ENCODE results near the gene THAP2. TPM values are rescaled to one million over a fixed set of nuclear protein-coding genes. Genes with fewer than 3 reads are reported as not detected.

THAP2 gene
- total RNA-seq, 1 experiment from 2014 or later, result 3.7 TPM

DNA sequence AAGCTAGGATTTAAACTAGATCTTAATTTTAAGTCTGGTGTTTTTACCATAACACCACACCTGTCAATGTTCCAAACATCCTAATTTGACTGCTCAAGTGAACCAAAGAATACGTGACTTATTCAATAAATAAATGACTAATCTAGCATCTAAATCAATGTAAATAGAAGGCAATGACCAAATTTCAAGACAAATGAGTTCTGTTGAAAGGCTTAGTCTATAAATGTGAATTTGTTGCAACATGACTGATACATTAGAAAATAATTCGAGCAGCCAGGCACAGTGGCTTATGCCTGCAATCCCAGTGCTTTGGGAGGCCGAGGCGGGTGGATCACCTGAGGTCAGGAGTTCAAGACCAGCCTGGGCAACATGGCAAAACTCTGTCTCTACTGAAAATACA, 15.6 kb upstream of the THAP2 start:
- H3K9me3 ChIP-seq (ENCODE audit: control insufficient read depth, insufficient read depth, low read depth, low read length), result no peaks in the 10 kb centered on the region
- in situ Hi-C loops (cut with HindIII; ENCODE audit: low pct_unique_long_range_greater_than_20kb, low sequenced_read_pairs) (no loop called here), intact Hi-C loops (cut with micrococcal nuclease; ENCODE audit: unreplicated experiment) (no loop called here)
- ATAC-seq, result no peak
- H3K4me1 ChIP-seq (ENCODE audit: control insufficient read depth, insufficient read depth, low read length), result no peaks in the 10 kb centered on the region
- CTCF ChIA-PET, result interaction anchor here (0.7 kb wide), 1 partner anchor 100 kb away, joined by 11 read pairs; no protein-coding TSS in a partner anchor
- no peak for DNase-seq (ENCODE audit: low read depth, low spot score)
- POLR2A ChIA-PET, result no interaction called here
- BruUV-seq (replicated peaks), result no TSS peak
- no peak for TF ChIP-seq TCF7L2 (IDR thresholded peaks at IDR 0.05; ENCODE audit: low read depth, low read length)
- TF ChIP-seq POLR2AphosphoS5 (IDR thresholded peaks at IDR 0.05; ENCODE audit: low read depth, low read length), result no peak
- TF ChIP-seq, protein P1, sequence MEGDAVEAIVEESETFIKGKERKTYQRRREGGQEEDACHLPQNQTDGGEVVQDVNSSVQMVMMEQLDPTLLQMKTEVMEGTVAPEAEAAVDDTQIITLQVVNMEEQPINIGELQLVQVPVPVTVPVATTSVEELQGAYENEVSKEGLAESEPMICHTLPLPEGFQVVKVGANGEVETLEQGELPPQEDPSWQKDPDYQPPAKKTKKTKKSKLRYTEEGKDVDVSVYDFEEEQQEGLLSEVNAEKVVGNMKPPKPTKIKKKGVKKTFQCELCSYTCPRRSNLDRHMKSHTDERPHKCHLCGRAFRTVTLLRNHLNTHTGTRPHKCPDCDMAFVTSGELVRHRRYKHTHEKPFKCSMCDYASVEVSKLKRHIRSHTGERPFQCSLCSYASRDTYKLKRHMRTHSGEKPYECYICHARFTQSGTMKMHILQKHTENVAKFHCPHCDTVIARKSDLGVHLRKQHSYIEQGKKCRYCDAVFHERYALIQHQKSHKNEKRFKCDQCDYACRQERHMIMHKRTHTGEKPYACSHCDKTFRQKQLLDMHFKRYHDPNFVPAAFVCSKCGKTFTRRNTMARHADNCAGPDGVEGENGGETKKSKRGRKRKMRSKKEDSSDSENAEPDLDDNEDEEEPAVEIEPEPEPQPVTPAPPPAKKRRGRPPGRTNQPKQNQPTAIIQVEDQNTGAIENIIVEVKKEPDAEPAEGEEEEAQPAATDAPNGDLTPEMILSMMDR (IDR thresholded peaks at IDR 0.05), result no peak
- TF ChIP-seq SIN3A (IDR thresholded peaks at IDR 0.05; ENCODE audit: borderline replicate concordance, insufficient read depth, low read depth, low read length), result no peak
- TF ChIP-seq, protein P2, sequence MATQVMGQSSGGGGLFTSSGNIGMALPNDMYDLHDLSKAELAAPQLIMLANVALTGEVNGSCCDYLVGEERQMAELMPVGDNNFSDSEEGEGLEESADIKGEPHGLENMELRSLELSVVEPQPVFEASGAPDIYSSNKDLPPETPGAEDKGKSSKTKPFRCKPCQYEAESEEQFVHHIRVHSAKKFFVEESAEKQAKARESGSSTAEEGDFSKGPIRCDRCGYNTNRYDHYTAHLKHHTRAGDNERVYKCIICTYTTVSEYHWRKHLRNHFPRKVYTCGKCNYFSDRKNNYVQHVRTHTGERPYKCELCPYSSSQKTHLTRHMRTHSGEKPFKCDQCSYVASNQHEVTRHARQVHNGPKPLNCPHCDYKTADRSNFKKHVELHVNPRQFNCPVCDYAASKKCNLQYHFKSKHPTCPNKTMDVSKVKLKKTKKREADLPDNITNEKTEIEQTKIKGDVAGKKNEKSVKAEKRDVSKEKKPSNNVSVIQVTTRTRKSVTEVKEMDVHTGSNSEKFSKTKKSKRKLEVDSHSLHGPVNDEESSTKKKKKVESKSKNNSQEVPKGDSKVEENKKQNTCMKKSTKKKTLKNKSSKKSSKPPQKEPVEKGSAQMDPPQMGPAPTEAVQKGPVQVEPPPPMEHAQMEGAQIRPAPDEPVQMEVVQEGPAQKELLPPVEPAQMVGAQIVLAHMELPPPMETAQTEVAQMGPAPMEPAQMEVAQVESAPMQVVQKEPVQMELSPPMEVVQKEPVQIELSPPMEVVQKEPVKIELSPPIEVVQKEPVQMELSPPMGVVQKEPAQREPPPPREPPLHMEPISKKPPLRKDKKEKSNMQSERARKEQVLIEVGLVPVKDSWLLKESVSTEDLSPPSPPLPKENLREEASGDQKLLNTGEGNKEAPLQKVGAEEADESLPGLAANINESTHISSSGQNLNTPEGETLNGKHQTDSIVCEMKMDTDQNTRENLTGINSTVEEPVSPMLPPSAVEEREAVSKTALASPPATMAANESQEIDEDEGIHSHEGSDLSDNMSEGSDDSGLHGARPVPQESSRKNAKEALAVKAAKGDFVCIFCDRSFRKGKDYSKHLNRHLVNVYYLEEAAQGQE (IDR thresholded peaks at IDR 0.05; ENCODE audit: insufficient read depth in 1 of 2, low read depth in 2 of 2, low read length in 1 of 2), result no peak
- H3K27ac ChIP-seq (ENCODE audit: low read length), result no peak overlapping the region
- H3K4me3 ChIP-seq (ENCODE audit: low read depth in 2 of 2, low read length in 2 of 2), result no peak overlapping the region
- H3K27me3 ChIP-seq (ENCODE audit: control insufficient read depth, insufficient read depth, low read length), result no peaks in the 10 kb centered on the region
- H3K36me3 ChIP-seq (ENCODE audit: control insufficient read depth, insufficient read depth, low read length), result peaks cover 49% of the 10 kb centered on the region

DNA sequence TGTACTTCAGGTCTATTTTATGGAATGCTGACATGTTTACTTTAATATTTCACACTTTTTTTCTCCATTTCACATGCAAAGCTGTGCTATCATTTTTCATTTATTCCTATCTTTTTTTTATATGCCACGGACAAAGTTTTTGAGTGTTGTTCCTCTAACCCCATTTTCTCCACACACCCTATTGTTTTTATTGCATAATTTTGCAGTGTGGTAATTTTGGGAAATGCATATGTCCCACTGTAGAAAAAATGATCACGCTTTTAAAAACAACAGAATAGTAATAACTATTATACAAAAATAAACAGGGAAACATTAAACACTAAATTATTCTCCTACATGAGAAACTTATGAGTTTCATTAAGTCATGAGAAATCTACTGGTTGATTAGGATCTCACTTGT, 14.7 kb upstream of the THAP2 start:
- BruUV-seq (replicated peaks), result no TSS peak
- DNase-seq (ENCODE audit: low read depth, low spot score), result no peak
- Histone ChIP-seq H3K9me3 (ENCODE audit: control insufficient read depth, insufficient read depth, low read depth, low read length) (peaks cover under 1% of the 10 kb centered on the region), H3K4me3 (ENCODE audit: low read depth in 2 of 2, low read length in 2 of 2) (no peak overlapping the region), H3K4me1 (ENCODE audit: control insufficient read depth, insufficient read depth, low read length) (no peaks in the 10 kb centered on the region), H3K36me3 (ENCODE audit: control insufficient read depth, insufficient read depth, low read length) (peaks cover 42% of the 10 kb centered on the region), H3K27ac (ENCODE audit: low read length) (no peak overlapping the region), H3K27me3 (ENCODE audit: control insufficient read depth, insufficient read depth, low read length) (no peaks in the 10 kb centered on the region)
- ATAC-seq, result no peak
- TF ChIP-seq, protein P1 (IDR thresholded peaks at IDR 0.05), result no peak
- TF ChIP-seq SIN3A (IDR thresholded peaks at IDR 0.05; ENCODE audit: borderline replicate concordance, insufficient read depth, low read depth, low read length) (no peak), POLR2AphosphoS5 (IDR thresholded peaks at IDR 0.05; ENCODE audit: low read depth, low read length) (no peak), TCF7L2 (IDR thresholded peaks at IDR 0.05; ENCODE audit: low read depth, low read length) (no peak)
- ChIA-PET CTCF (no interaction called here), POLR2A (no interaction called here)
- intact Hi-C loops (cut with micrococcal nuclease; ENCODE audit: unreplicated experiment), result no loop called here
- in situ Hi-C loops (cut with HindIII; ENCODE audit: low pct_unique_long_range_greater_than_20kb, low sequenced_read_pairs), result no loop called here
